NT2/D1 (cell line): ENCODE results near the gene DOK3.

ENCODE experiments used
- DNase-seq: peaks from one replicate; pipeline ENCODE4 v3.0.0-alpha.2; 2011; ENCODE audit warnings: low read depth, low spot score
- H3K27me3 ChIP-seq: 2 replicates; pipeline ENCODE4 v1.6.0; 2011; ENCODE audit warnings: mild to moderate bottlenecking; ENCODE audit not compliant: insufficient read length, insufficient read depth
- H3K36me3 ChIP-seq: 2 replicates; pipeline ENCODE4 v1.6.1; 2011; ENCODE audit warnings: mild to moderate bottlenecking, low read length, mixed read lengths; ENCODE audit not compliant: insufficient read depth, insufficient read length
- H3K4me1 ChIP-seq: 2 replicates; pipeline ENCODE4 v1.5.1; 2011; ENCODE audit not compliant: insufficient read depth, insufficient read length
- H3K4me3 ChIP-seq: 2 replicates; pipeline ENCODE4 v1.5.1; 2011; ENCODE audit warnings: low read depth; ENCODE audit not compliant: insufficient read length
- H3K9ac ChIP-seq: 2 replicates; pipeline ENCODE4 v1.6.0; 2011; ENCODE audit warnings: low read depth; ENCODE audit not compliant: insufficient read length
- H3K9me3 ChIP-seq: 2 replicates; pipeline ENCODE4 v1.5.1; 2011; ENCODE audit warnings: mild to moderate bottlenecking, low read length; ENCODE audit not compliant: insufficient read depth
- SUZ12 ChIP-seq: IDR thresholded peaks from 2 replicates; pipeline ENCODE4 v1.6.1; 2011; ENCODE audit not compliant: insufficient read length, insufficient read depth; ENCODE audit errors: extremely low read depth
- YY1 ChIP-seq: IDR thresholded peaks from 2 replicates; pipeline ENCODE4 v1.6.1; 2011; ENCODE audit not compliant: insufficient read length, insufficient read depth
- ZNF274 ChIP-seq: IDR thresholded peaks from 2 replicates; pipeline ENCODE4 v1.6.1; 2011; ENCODE audit warnings: mild to moderate bottlenecking, low read depth, low read length

Gene DOK3

DNA sequence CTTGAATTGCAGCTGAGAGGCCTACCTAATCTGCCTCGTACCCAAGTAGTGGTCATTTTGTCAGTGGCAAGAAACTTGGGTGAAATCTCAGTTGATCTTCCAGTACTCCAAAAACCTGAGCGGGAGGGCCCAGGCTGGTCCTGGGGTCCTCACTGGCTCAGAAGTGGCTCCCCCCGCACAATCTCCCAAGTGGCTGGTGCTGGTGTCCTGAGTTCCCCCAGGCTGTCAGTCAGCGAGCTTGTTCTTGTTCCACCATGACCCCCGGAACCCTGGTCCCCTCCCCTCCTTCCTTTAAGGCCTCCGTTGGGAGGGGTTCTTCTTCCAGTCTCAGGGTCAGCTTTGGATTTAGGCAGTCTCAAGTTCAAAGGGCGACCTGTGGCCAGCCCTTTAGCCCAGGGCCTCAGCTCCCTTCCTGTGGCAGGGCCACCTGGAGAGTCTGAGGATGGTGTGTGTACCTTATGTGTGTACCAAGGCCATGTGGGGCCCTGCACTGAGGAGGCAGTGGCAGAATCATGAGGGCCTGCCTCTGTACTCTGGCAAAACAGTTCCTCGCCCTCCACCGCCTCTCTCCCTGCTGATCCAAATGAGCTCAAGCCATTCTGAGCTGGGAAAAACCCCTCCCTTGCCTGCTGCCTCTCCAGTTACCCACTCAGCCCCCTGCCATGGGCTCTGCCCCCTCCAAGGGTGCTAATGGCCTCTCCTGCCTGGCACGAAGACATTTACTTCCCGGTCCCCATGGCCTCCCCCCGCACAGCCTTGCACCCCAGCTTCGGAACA is 31.7 kb downstream of the DOK3 start:
- Histone ChIP-seq H3K36me3 (peaks cover 55% of the 10 kb centered on the region), H3K9ac (peak overlapping the region; percentile 15), H3K9me3 (no peaks in the 10 kb centered on the region), H3K4me1 (peaks cover 15% of the 10 kb centered on the region), H3K4me3 (no peak overlapping the region), H3K27me3 (no peaks in the 10 kb centered on the region)
- DNase-seq: no peak
- TF ChIP-seq SUZ12 (no peak), YY1 (no peak), ZNF274 (no peak)

DNA sequence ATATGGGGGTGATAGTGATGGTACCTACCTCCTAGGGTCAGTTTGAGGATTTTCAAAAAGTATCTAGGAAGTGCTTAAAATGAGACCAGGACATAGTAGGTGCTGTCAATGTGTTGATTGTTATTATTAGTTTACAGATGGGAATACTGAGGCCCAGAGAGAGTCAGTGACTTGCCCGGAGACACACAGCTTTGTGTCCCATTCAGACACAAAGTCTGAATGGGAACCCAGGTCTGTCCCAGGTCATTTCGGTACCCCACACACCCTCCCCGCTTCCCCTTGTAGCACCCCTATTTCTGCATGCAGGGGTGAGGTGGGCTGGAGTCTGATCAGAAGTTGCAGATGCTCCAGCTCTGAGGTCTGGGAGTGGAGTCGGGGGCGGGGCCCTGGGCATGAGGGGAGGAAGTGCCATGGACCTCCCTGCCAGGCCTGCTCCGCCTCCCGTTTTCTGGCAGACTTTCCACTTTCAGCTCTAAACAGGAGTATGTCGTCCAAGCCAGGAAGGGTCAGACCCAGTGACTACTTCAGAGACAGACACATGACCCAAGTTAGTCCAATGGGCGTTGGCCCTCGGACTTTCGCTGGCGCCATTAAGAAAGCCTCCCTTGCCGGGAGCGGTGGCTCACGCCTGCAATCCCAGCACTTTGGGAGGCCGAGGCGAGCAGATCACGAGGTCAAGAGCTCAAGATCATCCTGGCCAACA is 32.9 kb downstream of the DOK3 start:
- H3K27me3 ChIP-seq: no peaks in the 10 kb centered on the region
- TF ChIP-seq SUZ12: no peak
- no peak for TF ChIP-seq YY1
- TF ChIP-seq ZNF274: no peak
- H3K4me3 ChIP-seq: no peak overlapping the region
- no peak for DNase-seq
- no peaks in the 10 kb centered on the region for H3K9me3 ChIP-seq
- peaks cover 21% of the 10 kb centered on the region for H3K4me1 ChIP-seq
- peaks cover 49% of the 10 kb centered on the region for H3K36me3 ChIP-seq
- H3K9ac ChIP-seq: no peak overlapping the region

DNA sequence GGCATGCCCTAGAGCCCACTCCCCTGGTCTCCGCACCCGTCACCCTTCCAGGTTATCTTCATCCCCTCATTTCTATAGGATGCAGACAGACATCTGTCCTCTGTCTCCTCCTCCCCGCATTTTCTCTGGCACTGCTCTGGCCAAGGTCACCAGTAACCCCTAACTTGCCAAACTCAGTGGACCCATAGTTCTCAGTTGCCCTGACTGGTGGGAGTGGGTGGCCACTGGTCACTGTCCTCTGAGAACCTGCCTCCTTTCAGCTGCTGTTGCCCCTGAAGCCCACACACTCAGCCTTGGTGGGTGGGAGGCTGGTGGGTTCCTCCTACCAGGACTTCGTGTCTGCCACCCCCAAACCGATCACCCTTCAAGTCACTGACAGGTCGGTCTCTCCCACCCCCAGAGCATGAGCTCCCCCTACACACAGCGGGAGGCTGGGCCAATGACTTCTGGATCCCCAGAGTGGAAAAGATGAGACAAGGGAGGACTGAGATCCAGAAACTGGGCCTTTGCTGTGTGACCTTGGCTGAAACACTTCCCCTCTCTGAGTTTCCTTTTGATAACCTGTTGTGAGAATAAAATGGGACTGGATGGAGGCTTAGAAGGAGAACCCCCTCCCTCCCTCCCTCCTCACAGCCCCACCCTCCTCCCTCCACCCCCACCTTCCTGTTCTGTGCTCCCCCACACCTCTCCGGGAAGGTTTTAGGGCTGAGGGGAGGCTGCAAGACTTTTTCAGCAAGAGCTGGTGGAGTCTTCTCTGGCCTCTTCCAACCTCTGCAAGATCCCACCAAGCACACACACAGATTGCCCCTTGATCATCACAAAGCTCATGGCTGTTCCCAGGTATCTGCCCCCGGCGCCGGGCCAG is 33.8 kb downstream of the DOK3 start:
- Histone ChIP-seq H3K27me3 (no peaks in the 10 kb centered on the region), H3K9ac (no peak overlapping the region), H3K9me3 (no peaks in the 10 kb centered on the region), H3K36me3 (peaks cover 50% of the 10 kb centered on the region), H3K4me3 (no peak overlapping the region), H3K4me1 (peaks cover 29% of the 10 kb centered on the region)
- no peak for DNase-seq
- TF ChIP-seq YY1: no peak
- TF ChIP-seq ZNF274: no peak
- TF ChIP-seq SUZ12: no peak

DNA sequence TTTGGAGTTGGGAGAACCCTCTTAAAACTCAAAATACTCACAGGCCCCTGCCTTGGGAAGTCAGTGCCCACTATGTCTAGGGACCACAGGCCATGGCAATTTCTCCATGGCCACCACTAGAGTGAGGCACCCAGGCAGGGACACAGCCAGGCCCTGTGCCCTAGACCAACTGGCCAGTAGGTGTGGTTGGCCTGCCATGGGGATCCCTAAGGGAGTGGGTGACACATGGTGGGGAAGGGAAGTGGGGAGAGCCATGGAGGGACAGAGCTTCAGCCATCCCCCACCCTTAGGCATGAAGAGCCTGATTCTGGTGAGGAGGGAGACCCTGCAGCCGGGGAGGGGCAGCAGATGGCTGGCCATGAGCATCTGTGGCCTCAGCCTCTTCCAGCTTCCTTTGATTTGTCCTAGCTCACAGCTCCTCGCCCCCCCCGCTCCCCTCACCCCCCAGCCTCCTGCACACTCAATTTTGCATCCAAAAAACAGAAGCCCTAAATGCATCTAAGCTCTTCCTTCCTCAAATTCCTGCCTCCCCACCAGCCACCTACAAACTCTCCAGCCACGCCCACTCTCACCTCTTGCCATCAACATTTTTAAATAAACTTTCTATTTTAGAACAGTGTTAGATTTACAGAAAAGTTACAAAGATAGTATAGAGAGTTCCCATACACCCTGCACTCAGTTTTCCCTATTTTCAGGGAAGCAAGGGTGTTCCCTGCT is 34.6 kb downstream of the DOK3 start:
- TF ChIP-seq YY1: no peak
- TF ChIP-seq ZNF274: no peak
- no peak for TF ChIP-seq SUZ12
- Histone ChIP-seq H3K9ac (peak overlapping the region; percentile 54), H3K4me3 (no peak overlapping the region), H3K36me3 (peaks cover 55% of the 10 kb centered on the region), H3K9me3 (no peaks in the 10 kb centered on the region), H3K27me3 (no peaks in the 10 kb centered on the region), H3K4me1 (peaks cover 37% of the 10 kb centered on the region)
- no peak for DNase-seq

DNA sequence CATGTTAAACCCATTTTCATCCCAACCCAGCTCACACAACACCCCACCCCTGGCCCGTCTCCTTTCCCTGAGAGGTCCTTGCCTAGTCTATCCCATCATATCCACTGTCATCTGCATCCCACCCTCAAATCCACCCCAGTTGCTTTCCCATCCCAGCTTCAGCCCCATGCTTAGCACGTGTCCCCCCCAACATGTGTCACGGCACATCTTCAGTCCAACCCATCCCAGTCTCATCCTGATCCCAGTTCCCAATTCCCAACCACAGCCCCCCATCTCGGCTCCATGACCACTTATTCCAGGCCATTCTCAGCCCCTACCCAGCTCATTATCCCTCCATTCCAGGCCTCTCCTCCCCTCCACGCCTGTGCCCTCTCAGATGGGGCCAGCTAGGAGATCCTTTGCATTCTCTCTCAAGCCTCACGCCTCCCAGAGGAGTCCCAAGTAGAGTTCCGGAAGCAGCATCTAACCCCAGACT is 35.6 kb downstream of the DOK3 start:
- DNase-seq: no peak
- H3K9me3 ChIP-seq: no peaks in the 10 kb centered on the region
- no peak for TF ChIP-seq ZNF274
- TF ChIP-seq SUZ12: no peak
- TF ChIP-seq YY1: no peak

DNA sequence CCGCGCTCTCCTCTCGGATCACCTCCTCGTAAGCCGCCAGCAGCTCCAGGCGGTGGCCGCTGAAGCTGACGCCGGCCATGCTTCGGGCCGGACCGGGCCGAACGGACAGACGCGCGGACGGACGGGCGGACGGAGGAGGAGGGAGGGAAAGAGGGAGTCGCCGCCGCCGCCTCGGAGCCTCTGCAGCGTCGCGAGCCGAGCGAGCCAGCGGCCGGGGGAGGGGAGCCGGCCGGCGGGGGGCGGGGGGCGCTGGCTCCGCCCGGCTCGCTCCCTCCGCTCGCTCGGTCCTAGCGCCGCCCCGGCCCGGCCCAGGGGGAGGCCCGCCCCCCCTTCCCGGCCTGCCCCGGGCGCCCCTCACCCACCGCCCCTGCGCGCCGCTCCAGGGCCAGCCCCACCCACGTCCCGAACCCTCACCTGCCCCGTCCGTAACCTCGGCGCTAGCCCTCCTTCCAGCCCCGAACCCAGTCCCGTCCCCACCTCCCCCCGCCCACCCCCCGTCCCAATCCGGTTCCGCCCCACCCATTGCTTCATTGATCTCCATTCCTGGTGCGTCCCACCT is 36.1 kb downstream of the DOK3 start, which contains the start of gene DBN1:
Gene DBN1 (minus strand): TSS at position 192 of the 559 bp plus-strand sequence. CDS start 113 bp downstream, at position 79.
- Histone ChIP-seq H3K9ac (peak within 1 kb of the TSS; percentile 99), H3K27me3 (no peaks in the 10 kb centered on the region), H3K36me3 (peaks cover 54% of the 10 kb centered on the region), H3K4me1 (peaks cover 50% of the 10 kb centered on the region), H3K9me3 (no peaks in the 10 kb centered on the region), H3K4me3 (peak within 1 kb of the TSS; percentile 93)
- no peak for TF ChIP-seq ZNF274
- TF ChIP-seq SUZ12: no peak
- TF ChIP-seq YY1: no peak
- DNase-seq: no peak

More for the DNA sequence above, 35.6 kb downstream of the DOK3 start:
- Histone ChIP-seq H3K9ac (peak overlapping the region; percentile 37), H3K27me3 (no peaks in the 10 kb centered on the region), H3K4me3 (peak overlapping the region; percentile 23), H3K36me3 (peaks cover 54% of the 10 kb centered on the region), H3K4me1 (peaks cover 46% of the 10 kb centered on the region)
